ENCODE results near the gene PRRX1.

DNA sequence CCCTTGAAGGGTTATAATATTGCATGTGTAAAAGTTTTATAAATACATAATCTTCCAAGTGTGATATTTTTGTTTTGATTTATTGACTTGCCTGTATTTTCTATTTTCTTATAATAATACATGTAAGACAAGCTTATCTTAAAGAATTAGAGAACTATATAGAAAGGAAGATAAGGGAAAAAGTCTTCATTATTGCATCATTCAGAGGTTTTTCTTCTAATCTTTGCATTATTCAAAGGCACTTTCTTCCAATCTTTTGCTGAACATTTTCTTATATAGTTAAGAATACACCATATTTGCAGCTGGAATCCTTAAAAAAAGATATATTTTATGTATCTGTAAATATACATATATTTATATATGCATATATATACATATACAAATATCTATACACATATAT is 33.4 kb downstream of the PRRX1 start:
- TF ChIP-seq CTCF (IDR thresholded peaks at IDR 0.05) (no peak), POLR2A (IDR thresholded peaks at IDR 0.05) (no peak)

Data from adrenal gland (tissue), 5 donors.